Measurements from ENCODE around the gene KSR1.
A peak's percentile ranks its signal among the peaks of the same experiment; 100 is the strongest.

Gene KSR1

GRCh38 chr17:27597783-27598320 is 141.6 kb downstream of the KSR1 start:
- no peak for DNase-seq

- peak; percentile 57 for DNase-seq
These were observed 142.2 kb downstream of the KSR1 start for GRCh38 chr17:27598337-27599050.

- no peak for DNase-seq
These were observed 144.2 kb downstream of the KSR1 start for GRCh38 chr17:27600471-27600870.

DNA sequence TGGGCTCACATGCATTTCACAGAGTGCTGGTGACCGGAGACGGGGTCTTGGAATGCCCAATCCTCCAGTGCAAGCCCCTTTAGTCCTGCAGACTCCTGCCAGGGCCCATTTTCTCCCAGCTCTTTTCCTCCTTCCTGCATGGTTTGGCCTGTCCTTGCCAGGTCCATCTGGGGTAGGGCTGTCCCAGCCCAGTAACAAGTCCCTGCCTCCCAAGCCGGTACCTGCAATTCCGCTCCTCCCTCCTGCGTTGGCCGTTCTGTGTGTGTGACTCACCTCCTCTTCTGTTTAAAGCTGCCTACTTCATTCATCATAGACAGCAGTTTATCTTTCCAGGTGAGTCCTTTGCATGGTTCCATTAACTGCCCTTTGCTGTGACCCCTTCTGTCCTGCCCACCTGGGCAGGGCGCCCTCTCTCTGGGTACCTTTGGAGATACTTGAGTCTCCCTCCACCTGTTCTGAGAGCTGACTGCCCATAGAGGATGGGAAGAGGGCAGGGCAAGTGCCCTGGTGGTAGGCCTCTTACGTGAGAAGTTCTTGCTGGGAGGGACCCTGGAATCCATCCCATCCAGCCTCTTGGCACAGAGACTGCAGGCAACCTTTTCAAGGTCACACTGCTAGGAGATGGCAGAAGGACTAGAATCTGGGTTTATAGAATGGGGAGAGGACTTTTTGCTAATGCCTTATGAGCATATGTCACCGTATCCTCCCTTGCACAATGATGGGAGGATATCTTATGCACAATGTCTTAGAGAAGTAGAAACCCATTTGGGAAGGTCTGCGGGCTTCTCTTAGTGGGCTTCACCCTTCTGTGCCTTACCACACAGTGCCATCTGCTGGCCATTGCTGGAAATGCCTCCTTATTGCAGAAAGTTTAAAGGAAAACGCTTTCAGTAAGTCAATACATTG is 145.1 kb downstream of the KSR1 start:
- peak; percentile 90 for DNase-seq

- DNase-seq: no peak
These were observed 145.7 kb downstream of the KSR1 start for GRCh38 chr17:27601975-27602302.

- DNase-seq: peak; percentile 95
These were observed 146.6 kb downstream of the KSR1 start for GRCh38 chr17:27602721-27603420.

GRCh38 chr17:27603421-27603770 is 147.1 kb downstream of the KSR1 start:
- DNase-seq: no peak

DNA sequence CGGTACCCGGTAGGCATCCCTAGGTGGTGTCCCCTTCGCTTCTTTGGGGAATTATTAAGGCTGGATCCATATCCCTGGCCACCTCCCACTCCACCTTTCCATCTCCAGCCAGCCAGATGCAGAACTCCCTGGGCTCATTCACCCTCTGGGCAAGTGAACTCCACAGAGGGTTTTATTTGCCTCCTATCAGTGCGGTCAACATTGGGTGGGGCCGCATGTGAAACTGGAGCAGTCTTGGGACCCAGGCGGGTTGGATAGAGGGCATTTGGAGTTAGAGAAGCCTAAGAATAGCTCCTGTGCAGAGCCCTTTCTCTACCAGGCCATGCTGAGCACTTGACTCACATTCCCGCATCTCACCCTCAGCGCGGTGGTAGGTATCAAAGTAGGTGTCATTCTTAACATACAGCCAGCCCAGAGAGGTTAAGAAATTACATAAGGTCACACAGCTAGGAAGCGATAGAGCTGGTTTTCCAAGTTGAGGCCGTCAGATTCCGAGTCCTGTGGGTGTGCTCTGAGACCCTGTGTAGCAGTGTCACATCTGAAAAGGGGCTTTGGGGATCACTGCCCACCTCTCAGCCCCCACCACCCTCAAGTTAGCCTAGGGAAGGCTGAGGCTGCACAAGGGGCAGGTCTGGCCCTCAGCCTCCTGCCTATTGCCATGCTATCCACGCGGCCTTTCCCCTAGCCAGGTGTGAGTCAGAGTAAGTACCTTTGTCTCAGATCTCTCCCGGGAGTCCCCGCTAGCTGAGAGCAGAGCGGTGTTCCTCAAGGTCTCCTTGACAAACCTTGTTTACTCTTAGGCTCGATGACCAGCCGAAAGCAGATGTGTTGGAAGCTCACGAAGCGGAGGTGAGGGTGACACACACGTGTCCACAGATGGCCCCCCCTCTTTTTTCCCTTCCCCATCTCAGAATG is 147.9 kb downstream of the KSR1 start:
- DNase-seq: peak; percentile 76

GRCh38 chr17:27605409-27605808 is 149.2 kb downstream of the KSR1 start:
- no peak for DNase-seq

GRCh38 chr17:27607521-27608091 is 151.4 kb downstream of the KSR1 start:
- DNase-seq: no peak

- no peak for DNase-seq
These were observed 152.3 kb downstream of the KSR1 start for GRCh38 chr17:27608328-27609230.

DNA sequence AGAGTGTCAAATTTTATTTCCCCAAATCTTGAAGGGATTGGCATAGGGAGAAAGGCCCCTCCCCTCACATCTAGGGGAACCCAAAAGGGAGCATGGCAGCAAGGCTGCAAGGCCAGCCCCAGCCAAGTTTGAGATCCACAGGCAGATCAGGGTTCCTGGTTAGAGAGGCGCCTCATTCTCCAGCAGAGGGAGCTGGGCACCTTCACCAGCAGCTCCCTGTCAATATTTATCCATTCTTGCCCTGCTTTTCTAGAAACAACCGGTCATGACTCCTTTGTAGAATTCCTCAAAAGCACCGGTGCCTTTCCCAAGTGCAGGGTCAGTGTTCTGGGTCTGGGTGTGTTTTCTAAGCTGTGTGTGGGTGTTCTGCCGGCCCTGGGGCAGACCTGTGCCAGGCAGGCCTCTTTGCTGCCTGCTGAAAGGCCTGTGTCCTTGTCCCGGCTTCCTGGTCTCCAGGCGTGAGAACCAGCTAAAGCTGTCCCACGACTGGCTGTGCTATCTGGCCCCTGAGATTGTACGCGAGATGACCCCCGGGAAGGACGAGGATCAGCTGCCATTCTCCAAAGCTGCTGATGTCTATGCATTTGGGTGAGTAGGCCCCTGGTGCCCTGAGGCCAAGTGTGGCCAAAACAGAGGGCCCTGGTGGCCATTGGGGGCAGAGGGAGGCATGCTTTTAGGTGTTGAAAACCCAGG is 153.5 kb downstream of the KSR1 start:
- DNase-seq: peak; percentile 75

GRCh38 chr17:27610304-27610677 is 154.0 kb downstream of the KSR1 start:
- DNase-seq: no peak

GRCh38 chr17:27612160-27612770 is 156.0 kb downstream of the KSR1 start:
- no peak for DNase-seq

GRCh38 chr17:27613433-27613832 is 157.2 kb downstream of the KSR1 start:
- DNase-seq: peak; percentile 95

GRCh38 chr17:27615121-27615520 is 158.9 kb downstream of the KSR1 start:
- no peak for DNase-seq

GRCh38 chr17:27616414-27616813 is 160.2 kb downstream of the KSR1 start:
- no peak for DNase-seq

DNA sequence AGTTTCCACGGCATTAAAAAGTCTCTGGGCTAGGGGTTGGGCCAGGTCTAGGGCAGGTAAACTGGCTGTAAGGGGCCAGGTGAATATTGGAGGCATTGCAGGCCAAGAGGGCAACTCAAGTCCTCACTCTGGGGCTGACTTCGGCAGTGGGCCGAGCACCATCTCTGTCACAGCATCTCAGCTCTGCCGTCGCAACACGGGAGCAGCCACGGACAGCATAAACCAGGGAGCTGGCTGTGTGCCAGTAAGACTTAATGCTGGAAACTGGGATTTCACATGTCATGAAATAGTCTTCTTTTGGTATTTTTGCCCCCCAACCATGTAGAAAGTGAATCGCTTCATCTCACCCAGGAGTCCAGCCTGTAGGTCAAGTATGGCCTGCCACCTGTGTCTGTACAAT is 162.2 kb downstream of the KSR1 start:
- DNase-seq: no peak

GRCh38 chr17:27620721-27621120 is 164.5 kb downstream of the KSR1 start:
- no peak for DNase-seq

DNA sequence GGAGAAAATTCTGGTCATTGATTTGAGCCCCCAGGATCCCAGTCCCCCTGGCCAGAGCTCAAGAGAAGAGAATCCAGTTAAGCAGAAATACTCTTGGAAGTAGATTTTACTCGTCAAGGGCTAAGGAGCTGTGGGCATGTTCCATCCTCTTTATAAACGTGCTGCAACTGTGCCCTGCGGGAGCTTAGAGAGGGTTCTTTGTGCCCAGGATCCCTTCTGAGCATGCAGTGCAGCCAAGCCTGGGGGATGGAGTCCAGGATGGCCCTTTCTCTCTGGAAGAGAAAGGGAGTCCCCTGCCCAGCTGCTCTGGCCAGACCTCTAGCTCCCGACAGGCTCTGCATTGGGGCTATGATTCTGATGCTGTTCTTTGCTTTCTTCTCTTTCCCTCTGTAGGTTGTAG is 165.3 kb downstream of the KSR1 start:
- no peak for DNase-seq

All from hematopoietic multipotent progenitor cell treated with erythropoietin and hydrocortisone succinate and interleukin-3 and kit ligand, for 8 days (in vitro differentiated cells).